Thyroid gland (tissue), 4 donors: Measurements from ENCODE around the gene UCP3. TPM values are rescaled to one million over a fixed set of nuclear protein-coding genes. Genes with fewer than 3 reads are reported as not detected.

Source experiments
- DNase-seq, 2 donors: peaks; one replicate each; pipeline ENCODE4 v3.0.0-alpha.2; 2019
- H3K27ac ChIP-seq, 3 donors: fragments of 200-600 bp; sonication (generic); 1 replicate in 2 of 3; 2 replicates in 1 of 3; pipeline ENCODE4 v1.5.1; 2016 to 2019; ENCODE audit warnings: mild to moderate bottlenecking in 1 of 3, moderate library complexity in 1 of 3
- H3K27me3 ChIP-seq: fragments of 200-600 bp; sonication (generic); one replicate; pipeline ENCODE4 v1.5.1; 2019
- H3K36me3 ChIP-seq, 2 donors: fragments of 200-600 bp; sonication (generic); one replicate each; pipeline ENCODE4 v1.5.1; 2016 to 2019
- H3K4me1 ChIP-seq, 2 donors: fragments of 200-600 bp; sonication (generic); one replicate each; pipeline ENCODE4 v1.5.1; 2017 to 2019
- H3K4me3 ChIP-seq, 3 donors: fragments of 200-600 bp; sonication (generic); replicated peaks in 1 of 3; 1 replicate in 2 of 3; 2 replicates in 1 of 3; pipeline ENCODE4 v1.5.1; 2016; ENCODE audit warnings: mild to moderate bottlenecking in 1 of 3
- H3K9me3 ChIP-seq: fragments of 200-600 bp; sonication (generic); one replicate; pipeline ENCODE4 v1.5.1; 2017
- CTCF ChIP-seq, 6 experiments: fragments of 200-600 bp in 3 of 6; fragments of 450-650 bp in 3 of 6; sonication (generic) in 3 of 6; IDR thresholded peaks; one replicate each; pipeline ENCODE4 v1.5.1; 2016 to 2019; ENCODE audit warnings: antibody characterized with exemption in 6 of 6, mild to moderate bottlenecking in 2 of 6, inconsistent platforms in 1 of 6, moderate library complexity in 1 of 6
- POLR2A ChIP-seq, 2 donors: fragments of 450-650 bp; IDR thresholded peaks; one replicate each; pipeline ENCODE4 v1.6.1; 2017; ENCODE audit warnings: antibody characterized with exemption in 2 of 2, mild to moderate bottlenecking in 2 of 2, moderate library complexity in 1 of 2
- WGBS, 2 donors: methylation state at CpG; one replicate each; pipeline ENCODE4 v1.1.5; 2017; 5-methylcytosine and 5-hydroxymethylcytosine counted together
- intact Hi-C: fragments of 100-400 bp; cut with DNase I; formaldehyde crosslinking; loops from one replicate; pipeline ENCODE4 v1.15.1; 2023
- total RNA-seq, 4 donors: library from RNA; depleted of rRNA; stranded (reverse); fragments of >200 nt; gene quantifications; one replicate each; pipeline ENCODE4 v1.2.3, GENCODE V29; 2016

UCP3 gene
- total RNA-seq, 4 donors from 2014 or later = 3.1 to 3.6 (median 3.4) TPM

- H3K9me3 ChIP-seq = no peaks in the 10 kb centered on the region
- no peak overlapping the region for H3K27ac ChIP-seq
- DNase-seq = no peak
- H3K36me3 ChIP-seq = peaks cover 30 to 43% of the 10 kb centered on the region in 2 donors
- 87 to 90% methylated on average over 13 of the region's 13 CpGs for WGBS, 2 donors
- TF ChIP-seq CTCF (IDR thresholded peaks at IDR 0.05) (no peak), POLR2A (IDR thresholded peaks at IDR 0.05) (no peak)
- intact Hi-C loops = no loop called here
- no peaks in the 10 kb centered on the region for H3K27me3 ChIP-seq
- no peak overlapping the region for H3K4me3 ChIP-seq
- peaks cover 0 to 31% of the 10 kb centered on the region in 2 donors for H3K4me1 ChIP-seq
Observed at GRCh38 chr11:73974604-73975478, 34.0 kb downstream of the UCP3 start.

- Histone ChIP-seq H3K27ac (peak overlapping the region in 2 of 3 donors; percentile 24 to 28), H3K4me3 (no peak overlapping the region), H3K36me3 (peaks cover 25 to 35% of the 10 kb centered on the region in 2 donors), H3K4me1 (peaks cover 0 to 22% of the 10 kb centered on the region in 2 donors), H3K27me3 (no peaks in the 10 kb centered on the region), H3K9me3 (no peaks in the 10 kb centered on the region)
- intact Hi-C loops = no loop called here
- WGBS, 2 donors = 74 to 83% methylated on average over 10 to 11 of the region's 11 CpGs
- TF ChIP-seq POLR2A (IDR thresholded peaks at IDR 0.05) = peak in 1 of 2 donors; percentile 9
- no peak for TF ChIP-seq CTCF (IDR thresholded peaks at IDR 0.05)
- DNase-seq = peak in 1 of 2 donors; percentile 31
Observed at GRCh38 chr11:73972620-73973449, 36.0 kb downstream of the UCP3 start.

- intact Hi-C loops = no loop called here
- TF ChIP-seq CTCF (IDR thresholded peaks at IDR 0.05) = no peak
- TF ChIP-seq POLR2A (IDR thresholded peaks at IDR 0.05) = no peak
- H3K4me1 ChIP-seq = peaks cover 0 to 22% of the 10 kb centered on the region in 2 donors
- H3K36me3 ChIP-seq = peaks cover 19 to 28% of the 10 kb centered on the region in 2 donors
- DNase-seq = no peak
- no peaks in the 10 kb centered on the region for H3K27me3 ChIP-seq
- no peak overlapping the region for H3K27ac ChIP-seq
- no peak overlapping the region for H3K4me3 ChIP-seq
- H3K9me3 ChIP-seq = no peaks in the 10 kb centered on the region
- 89 to 100% methylated on average over 1 of the region's 1 CpG for WGBS, 2 donors
Observed at GRCh38 chr11:73972187-73972586, 36.7 kb downstream of the UCP3 start.

GRCh38 chr11:73971175-73971719, 37.6 kb downstream of the UCP3 start:
- intact Hi-C loops = no loop called here
- H3K4me1 ChIP-seq = peaks cover 0 to 22% of the 10 kb centered on the region in 2 donors
- no peaks in the 10 kb centered on the region for H3K27me3 ChIP-seq
- no peak for DNase-seq
- 87 to 99% methylated on average over 5 to 6 of the region's 6 CpGs for WGBS, 2 donors
- H3K27ac ChIP-seq = peak overlapping the region in 1 of 3 donors; percentile 8
- no peaks in the 10 kb centered on the region for H3K9me3 ChIP-seq
- TF ChIP-seq POLR2A (IDR thresholded peaks at IDR 0.05) (no peak), CTCF (IDR thresholded peaks at IDR 0.05) (no peak)
- H3K36me3 ChIP-seq = peaks cover 10 to 20% of the 10 kb centered on the region in 2 donors
- H3K4me3 ChIP-seq = no peak overlapping the region
